NT2/D1 (cell line): ENCODE results near the gene ING2.

Experiments
- SUZ12 ChIP-seq: IDR thresholded peaks from 2 replicates; pipeline ENCODE4 v1.6.1; 2011; ENCODE audit not compliant: insufficient read length, insufficient read depth; ENCODE audit errors: extremely low read depth
- YY1 ChIP-seq: IDR thresholded peaks from 2 replicates; pipeline ENCODE4 v1.6.1; 2011; ENCODE audit not compliant: insufficient read length, insufficient read depth
- ZNF274 ChIP-seq: IDR thresholded peaks from 2 replicates; pipeline ENCODE4 v1.6.1; 2011; ENCODE audit warnings: mild to moderate bottlenecking, low read depth, low read length

GRCh38 chr4:183541010-183541751 is 36.3 kb downstream of the ING2 start:
- TF ChIP-seq ZNF274 (no peak), YY1 (no peak), SUZ12 (no peak)
